Measurements from ENCODE around the gene RAB18. TPM values are rescaled to one million over a fixed set of nuclear protein-coding genes. Genes with fewer than 3 reads are reported as not detected.
"Not testable (repeated sequence)": the region's sequence is repeated elsewhere in the genome, so short reads cannot be mapped to it uniquely, and the experiment has no call there.

RAB18 gene
- total RNA-seq, 2 experiments from 2014 or later, result 52.3 to 61.2 TPM

GRCh38 chr10:27540672-27541071 is 36.6 kb downstream of the RAB18 start:
- Mint-ChIP-seq H3K4me1 (peaks cover 18% of the 10 kb centered on the region), H3K27me3 (no peaks in the 10 kb centered on the region), H3K4me3 (no peak overlapping the region), H3K27ac (no peak overlapping the region), H3K36me3 (peaks cover 29% of the 10 kb centered on the region), H3K9me3 (ENCODE audit: low read depth) (no peaks in the 10 kb centered on the region)
- ATAC-seq, result no peak
- no peak for DNase-seq
- CTCF ChIA-PET, result interaction anchor here (0.8 kb wide), 1 partner anchor 17 kb away, joined by 3 read pairs; no protein-coding TSS in a partner anchor

GRCh38 chr10:27541796-27542729 is 38.0 kb downstream of the RAB18 start:
- no peaks in the 10 kb centered on the region for H3K9me3 Mint-ChIP-seq (ENCODE audit: low read depth)
- H3K36me3 Mint-ChIP-seq, result peaks cover 29% of the 10 kb centered on the region
- no peak overlapping the region for H3K27ac Mint-ChIP-seq
- no peaks in the 10 kb centered on the region for H3K27me3 Mint-ChIP-seq
- H3K4me3 Mint-ChIP-seq, result no peak overlapping the region
- no peak for DNase-seq
- no peak for ATAC-seq
- CTCF ChIA-PET, result interaction anchor here (0.7 kb wide), 1 partner anchor 176 kb away, joined by 3 read pairs; no protein-coding TSS in a partner anchor
- H3K4me1 Mint-ChIP-seq, result peaks cover 18% of the 10 kb centered on the region

- no peak for DNase-seq
- Mint-ChIP-seq H3K27ac (no peak overlapping the region), H3K4me3 (no peak overlapping the region), H3K9me3 (ENCODE audit: low read depth) (no peaks in the 10 kb centered on the region), H3K4me1 (peaks cover 18% of the 10 kb centered on the region), H3K27me3 (no peaks in the 10 kb centered on the region), H3K36me3 (peaks cover 29% of the 10 kb centered on the region)
- no peak for ATAC-seq
- CTCF ChIA-PET, result no interaction called here
These were observed 38.7 kb downstream of the RAB18 start for GRCh38 chr10:27542812-27543211.

- no peak overlapping the region for H3K4me3 Mint-ChIP-seq
- no peak overlapping the region for H3K27ac Mint-ChIP-seq
- H3K4me1 Mint-ChIP-seq, result peaks cover 7% of the 10 kb centered on the region
- DNase-seq (no peak), ATAC-seq (no peak)
- peaks cover 9% of the 10 kb centered on the region for H3K36me3 Mint-ChIP-seq
- no peaks in the 10 kb centered on the region for H3K9me3 Mint-ChIP-seq (ENCODE audit: low read depth)
- CTCF ChIA-PET, result no interaction called here
- no peaks in the 10 kb centered on the region for H3K27me3 Mint-ChIP-seq
These were observed 42.9 kb downstream of the RAB18 start for GRCh38 chr10:27547047-27547446.

- Mint-ChIP-seq H3K9me3 (ENCODE audit: low read depth) (no peaks in the 10 kb centered on the region), H3K27me3 (no peaks in the 10 kb centered on the region), H3K4me1 (peaks cover 6% of the 10 kb centered on the region), H3K27ac (no peak overlapping the region), H3K36me3 (peaks cover 8% of the 10 kb centered on the region), H3K4me3 (no peak overlapping the region)
- DNase-seq, result no peak
- CTCF ChIA-PET, result no interaction called here
- no peak for ATAC-seq
These were observed 43.4 kb downstream of the RAB18 start for GRCh38 chr10:27547482-27547881.

- no peak overlapping the region for H3K27ac Mint-ChIP-seq
- H3K4me1 Mint-ChIP-seq, result no peaks in the 10 kb centered on the region
- H3K9me3 Mint-ChIP-seq (ENCODE audit: low read depth), result no peaks in the 10 kb centered on the region
- H3K36me3 Mint-ChIP-seq, result peaks cover 2% of the 10 kb centered on the region
- ATAC-seq (no peak), DNase-seq (no peak)
- no peak overlapping the region for H3K4me3 Mint-ChIP-seq
- CTCF ChIA-PET, result interaction anchor here (0.6 kb wide), 1 partner anchor 426 kb away, joined by 4 read pairs; no protein-coding TSS in a partner anchor
- H3K27me3 Mint-ChIP-seq, result no peaks in the 10 kb centered on the region
These were observed 46.7 kb downstream of the RAB18 start for GRCh38 chr10:27550823-27551222.

- peak; percentile 49 for ATAC-seq
- Mint-ChIP-seq H3K36me3 (no peaks in the 10 kb centered on the region), H3K9me3 (ENCODE audit: low read depth) (no peaks in the 10 kb centered on the region), H3K4me3 (no peak overlapping the region), H3K4me1 (no peaks in the 10 kb centered on the region), H3K27me3 (no peaks in the 10 kb centered on the region), H3K27ac (no peak overlapping the region)
- CTCF ChIA-PET, result interaction anchor here (1.0 to 1.3 kb wide), 3 partner anchors 97 to 620 kb away, joined by 3 to 10 read pairs (median 3); no protein-coding TSS in a partner anchor
- peak; percentile 55 for DNase-seq
These were observed 54.5 kb downstream of the RAB18 start for GRCh38 chr10:27558612-27559020.

GRCh38 chr10:27561334-27561733 is 57.2 kb downstream of the RAB18 start:
- Mint-ChIP-seq H3K4me1 (peaks cover 13% of the 10 kb centered on the region), H3K27me3 (no peaks in the 10 kb centered on the region), H3K27ac (no peak overlapping the region), H3K9me3 (ENCODE audit: low read depth) (no peaks in the 10 kb centered on the region), H3K4me3 (no peak overlapping the region), H3K36me3 (peaks cover 5% of the 10 kb centered on the region)
- CTCF ChIA-PET, result interaction anchor here (0.7 to 1.4 kb wide), 4 partner anchors 57 to 181 kb away, joined by 3 to 4 read pairs (median 3); partner anchors contain the start of gene RAB18
- DNase-seq (no peak), ATAC-seq (no peak)

GRCh38 chr10:27564398-27564797 is 60.3 kb downstream of the RAB18 start:
- Mint-ChIP-seq H3K4me3 (peak overlapping the region; percentile 49), H3K36me3 (peaks cover 5% of the 10 kb centered on the region), H3K9me3 (ENCODE audit: low read depth) (no peaks in the 10 kb centered on the region), H3K27ac (peak overlapping the region; percentile 61), H3K4me1 (peaks cover 27% of the 10 kb centered on the region), H3K27me3 (no peaks in the 10 kb centered on the region)
- DNase-seq (no peak), ATAC-seq (peak; percentile 68)
- CTCF ChIA-PET, result interaction anchor here (1.1 to 1.4 kb wide), 2 partner anchors 178 to 677 kb away, joined by 3 to 4 read pairs; no protein-coding TSS in a partner anchor

GRCh38 chr10:27564880-27565279 is 60.8 kb downstream of the RAB18 start:
- Mint-ChIP-seq H3K27ac (peak overlapping the region; percentile 61), H3K36me3 (peaks cover 7% of the 10 kb centered on the region), H3K4me1 (peaks cover 30% of the 10 kb centered on the region), H3K4me3 (peak overlapping the region; percentile 49), H3K27me3 (no peaks in the 10 kb centered on the region), H3K9me3 (ENCODE audit: low read depth) (no peaks in the 10 kb centered on the region)
- CTCF ChIA-PET, result interaction anchor here (1.1 to 1.4 kb wide), 2 partner anchors 178 to 676 kb away, joined by 3 to 4 read pairs; no protein-coding TSS in a partner anchor
- ATAC-seq (no peak), DNase-seq (no peak)

GRCh38 chr10:27568196-27569175 is 64.4 kb downstream of the RAB18 start:
- Mint-ChIP-seq H3K4me3 (no peak overlapping the region), H3K4me1 (peaks cover 32% of the 10 kb centered on the region), H3K27ac (peak overlapping the region; percentile 79), H3K36me3 (peaks cover 7% of the 10 kb centered on the region), H3K27me3 (no peaks in the 10 kb centered on the region), H3K9me3 (ENCODE audit: low read depth) (no peaks in the 10 kb centered on the region)
- CTCF ChIA-PET, result no interaction called here
- ATAC-seq (peak; percentile 67), DNase-seq (no peak)

GRCh38 chr10:27569946-27570345 is 65.8 kb downstream of the RAB18 start:
- DNase-seq (no peak), ATAC-seq (no peak)
- no peak overlapping the region for H3K4me3 Mint-ChIP-seq
- H3K27ac Mint-ChIP-seq, result no peak overlapping the region
- peaks cover 4% of the 10 kb centered on the region for H3K36me3 Mint-ChIP-seq
- no peaks in the 10 kb centered on the region for H3K27me3 Mint-ChIP-seq
- peaks cover 21% of the 10 kb centered on the region for H3K4me1 Mint-ChIP-seq
- CTCF ChIA-PET, result interaction anchor here (1.3 kb wide), 1 partner anchor 27 kb away, joined by 4 read pairs; no protein-coding TSS in a partner anchor
- no peaks in the 10 kb centered on the region for H3K9me3 Mint-ChIP-seq (ENCODE audit: low read depth)

GRCh38 chr10:27577038-27577437 is 72.9 kb downstream of the RAB18 start:
- H3K36me3 Mint-ChIP-seq; ATAC-seq; H3K27me3 Mint-ChIP-seq; CTCF ChIA-PET; DNase-seq; H3K27ac Mint-ChIP-seq; H3K9me3 Mint-ChIP-seq (ENCODE audit: low read depth); H3K4me1 Mint-ChIP-seq; H3K4me3 Mint-ChIP-seq: not testable (repeated sequence)

Data from activated CD8-positive, alpha-beta memory T cell treated with anti-CD3 and anti-CD28 coated beads, Interleukin-2, amount 10 ng/mL, durations not matched to agents 7 days and 5 days (primary cell).